Naive thymus-derived CD4-positive, alpha-beta T cell (primary cell): Measurements from ENCODE around the gene PCDHB10. TPM values are rescaled to one million over a fixed set of nuclear protein-coding genes. Genes with fewer than 3 reads are reported as not detected.
"Not testable (repeated sequence)": the region's sequence is repeated elsewhere in the genome, so short reads cannot be mapped to it uniquely, and the experiment has no call there.

Experiments used
- ATAC-seq: fragments of 150-1000 bp; cut with Tn5 transposase; 2 replicates; pipeline ENCODE4 v1.10.0; 2021; ENCODE audit warnings: mild to moderate bottlenecking, moderate library complexity
- CTCF ChIA-PET: fragments of 350-600 bp; sonication (Branson Sonifier 250); formaldehyde crosslinking; loops from one replicate; lab custom pipeline; 2021; ENCODE audit warnings: antibody characterized with exemption; lab: Charles Lee
- POLR2A ChIA-PET: fragments of 350-600 bp; sonication (Branson Sonifier 250); formaldehyde crosslinking; loops from one replicate; lab custom pipeline; 2021; ENCODE audit warnings: antibody characterized with exemption, inconsistent platforms; lab: Charles Lee
- DNase-seq, 9 donors: peaks; one replicate each; pipeline versions ENCODE4 v3.0.0 to v3.0.0-alpha.2; 2020 to 2022; ENCODE audit warnings: mixed read lengths in 1 of 9
- H3K27ac ChIP-seq: one replicate; pipeline ENCODE4 v1.7.0; 2013; ENCODE audit warnings: mild to moderate bottlenecking, low read depth, low read length, moderate library complexity
- H3K27me3 ChIP-seq, 2 donors: one replicate each; pipeline ENCODE4 v1.7.0; 2013; ENCODE audit warnings: low read length in 2 of 2, mild to moderate bottlenecking in 2 of 2, moderate library complexity in 2 of 2; ENCODE audit not compliant: control insufficient read depth in 2 of 2, insufficient read depth in 2 of 2
- H3K36me3 ChIP-seq, 3 experiments: 1 replicate in 2 of 3; 2 replicates in 1 of 3; pipeline ENCODE4 v1.7.0; 2013; ENCODE audit warnings: low read length in 3 of 3, mild to moderate bottlenecking in 3 of 3, moderate library complexity in 1 of 3; ENCODE audit not compliant: insufficient read depth in 3 of 3, control insufficient read depth in 2 of 3
- H3K4me1 ChIP-seq, 2 donors: one replicate each; pipeline ENCODE4 v1.7.0; 2013; ENCODE audit warnings: low read length in 2 of 2, mild to moderate bottlenecking in 2 of 2, moderate library complexity in 1 of 2; ENCODE audit not compliant: control insufficient read depth in 2 of 2, insufficient read depth in 2 of 2
- H3K4me3 ChIP-seq: 2 replicates; pipeline ENCODE4 v1.7.0; 2013; ENCODE audit warnings: mild to moderate bottlenecking, low read length
- H3K9me3 ChIP-seq, 3 experiments: 1 replicate in 2 of 3; 2 replicates in 1 of 3; pipeline ENCODE4 v1.7.0; 2013; ENCODE audit warnings: low read length in 3 of 3; ENCODE audit not compliant: control insufficient read depth in 2 of 3
- H3K27ac Mint-ChIP-seq, 9 donors: one replicate each; pipeline ENCODE4 v1.8.0; 2020 to 2022; ENCODE audit warnings: mixed read lengths in 9 of 9, mild to moderate bottlenecking in 8 of 9, moderate library complexity in 5 of 9, inconsistent platforms in 2 of 9
- H3K27me3 Mint-ChIP-seq, 5 donors: one replicate each; pipeline ENCODE4 v1.8.0; 2021 to 2022; ENCODE audit warnings: mixed read lengths in 5 of 5, mild to moderate bottlenecking in 1 of 5
- H3K36me3 Mint-ChIP-seq, 5 donors: one replicate each; pipeline ENCODE4 v1.8.0; 2020 to 2022; ENCODE audit warnings: mixed read lengths in 5 of 5, mild to moderate bottlenecking in 3 of 5, inconsistent platforms in 1 of 5
- H3K4me1 Mint-ChIP-seq, 7 donors: one replicate each; pipeline ENCODE4 v1.8.0; 2020 to 2022; ENCODE audit warnings: mixed read lengths in 7 of 7, mild to moderate bottlenecking in 3 of 7, inconsistent platforms in 1 of 7
- H3K4me3 Mint-ChIP-seq, 10 donors: one replicate each; pipeline ENCODE4 v1.8.0; 2020 to 2022; ENCODE audit warnings: mild to moderate bottlenecking in 10 of 10, mixed read lengths in 10 of 10, moderate library complexity in 6 of 10, inconsistent platforms in 2 of 10
- H3K9me3 Mint-ChIP-seq, 11 donors: one replicate each; pipeline ENCODE4 v1.8.0; 2020 to 2022; ENCODE audit warnings: mixed read lengths in 11 of 11, mild to moderate bottlenecking in 4 of 11, inconsistent platforms in 1 of 11, moderate library complexity in 1 of 11
- intact Hi-C, 2 donors: fragments of 100-400 bp; cut with micrococcal nuclease; formaldehyde crosslinking; loops; one replicate each; pipeline ENCODE4 v1.15.1; 2023
- polyA plus RNA-seq, 2 donors: library from polyadenylated mRNA; unstranded; fragments of 300-500 nt; fragmentation: Illumina TruSeq; gene quantifications; one replicate each; pipeline ENCODE4 v1.2.3, GENCODE V29; 2021
- total RNA-seq, 6 experiments: library from RNA in 5 of 6; stranded (reverse) in 5 of 6; gene quantifications; 1 replicate in 5 of 6; 2 replicates in 1 of 6; pipeline ENCODE4 v1.2.3 and lab custom pipeline; 2021 to 2026

Gene PCDHB10
- total and polyA plus RNA-seq, 7 experiments from 2014 or later = 0.12 TPM; not detected in 6

DNA sequence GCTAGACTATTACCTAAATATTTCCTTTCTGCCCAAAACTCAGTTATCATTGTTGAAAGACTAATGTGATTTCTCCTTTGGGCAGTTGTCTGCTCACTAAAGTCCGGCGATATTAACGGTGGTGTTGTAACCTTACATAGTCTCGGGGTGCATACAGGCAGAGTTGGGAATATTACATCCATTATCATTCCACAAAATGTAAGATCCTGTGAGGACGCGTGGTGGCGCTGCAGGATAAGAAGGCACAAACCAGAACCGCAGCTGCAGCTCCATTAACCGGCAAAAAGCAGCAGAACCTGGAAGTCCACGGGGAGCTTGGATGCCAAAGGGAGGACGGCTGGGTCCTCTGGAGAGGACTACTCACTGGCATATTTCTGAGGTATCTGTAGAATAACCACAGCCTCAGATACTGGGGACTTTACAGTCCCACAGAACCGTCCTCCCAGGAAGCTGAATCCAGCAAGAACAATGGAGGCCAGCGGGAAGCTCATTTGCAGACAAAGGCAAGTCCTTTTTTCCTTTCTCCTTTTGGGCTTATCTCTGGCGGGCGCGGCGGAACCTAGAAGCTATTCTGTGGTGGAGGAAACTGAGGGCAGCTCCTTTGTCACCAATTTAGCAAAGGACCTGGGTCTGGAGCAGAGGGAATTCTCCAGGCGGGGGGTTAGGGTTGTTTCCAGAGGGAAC, 21.6 kb downstream of the PCDHB10 start, which contains the start of gene PCDHB13:
Gene PCDHB13, plus strand, starts transcription at position 264 of the 684 bp plus-strand sequence. Its CDS starts 205 bp downstream, at position 469.
- peaks cover 0 to 12% (median 0%) of the 10 kb centered on the region in 3 experiments for H3K9me3 ChIP-seq
- H3K27me3 ChIP-seq, POLR2A ChIA-PET, H3K27ac ChIP-seq, CTCF ChIA-PET, H3K4me3 ChIP-seq, DNase-seq, H3K4me1 ChIP-seq, ATAC-seq, H3K4me1 Mint-ChIP-seq, H3K36me3 ChIP-seq, H3K27ac Mint-ChIP-seq, intact Hi-C loops: not testable (repeated sequence)
- Mint-ChIP-seq H3K27me3 (peaks cover 7 to 76% (median 72%) of the 10 kb centered on the region in 5 donors), H3K4me3 (peak within 1 kb of the TSS in 4 of 10 donors; percentile 19 to 55 (median 33)), H3K9me3 (peaks cover 7 to 73% (median 36%) of the 10 kb centered on the region in 11 donors), H3K36me3 (peaks cover 0 to 22% (median 0%) of the 10 kb centered on the region in 5 donors)

DNA sequence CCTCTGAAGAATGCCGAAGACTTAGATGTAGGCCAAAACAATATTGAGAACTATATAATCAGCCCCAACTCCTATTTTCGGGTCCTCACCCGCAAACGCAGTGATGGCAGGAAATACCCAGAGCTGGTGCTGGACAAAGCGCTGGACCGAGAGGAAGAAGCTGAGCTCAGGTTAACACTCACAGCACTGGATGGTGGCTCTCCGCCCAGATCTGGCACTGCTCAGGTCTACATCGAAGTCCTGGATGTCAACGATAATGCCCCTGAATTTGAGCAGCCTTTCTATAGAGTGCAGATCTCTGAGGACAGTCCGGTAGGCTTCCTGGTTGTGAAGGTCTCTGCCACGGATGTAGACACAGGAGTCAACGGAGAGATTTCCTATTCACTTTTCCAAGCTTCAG, 22.4 kb downstream of the PCDHB10 start:
- H3K36me3 ChIP-seq, H3K4me1 ChIP-seq, DNase-seq, H3K4me1 Mint-ChIP-seq, CTCF ChIA-PET, H3K27me3 ChIP-seq, H3K27ac Mint-ChIP-seq, H3K4me3 Mint-ChIP-seq, H3K4me3 ChIP-seq, H3K27ac ChIP-seq, intact Hi-C loops, POLR2A ChIA-PET, ATAC-seq: not testable (repeated sequence)
- Mint-ChIP-seq H3K27me3 (peaks cover 7 to 73% (median 70%) of the 10 kb centered on the region in 5 donors), H3K9me3 (peaks cover 10 to 73% (median 36%) of the 10 kb centered on the region in 11 donors), H3K36me3 (peaks cover 0 to 21% (median 0%) of the 10 kb centered on the region in 5 donors)
- H3K9me3 ChIP-seq = peaks cover 0 to 18% (median 0%) of the 10 kb centered on the region in 3 experiments

DNA sequence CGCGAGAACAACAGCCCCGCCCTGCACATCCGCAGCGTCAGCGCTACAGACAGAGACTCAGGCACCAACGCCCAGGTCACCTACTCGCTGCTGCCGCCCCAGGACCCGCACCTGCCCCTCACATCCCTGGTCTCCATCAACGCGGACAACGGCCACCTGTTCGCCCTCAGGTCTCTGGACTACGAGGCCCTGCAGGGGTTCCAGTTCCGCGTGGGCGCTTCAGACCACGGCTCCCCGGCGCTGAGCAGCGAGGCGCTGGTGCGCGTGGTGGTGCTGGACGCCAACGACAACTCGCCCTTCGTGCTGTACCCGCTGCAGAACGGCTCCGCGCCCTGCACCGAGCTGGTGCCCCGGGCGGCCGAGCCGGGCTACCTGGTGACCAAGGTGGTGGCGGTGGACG, 23.4 kb downstream of the PCDHB10 start:
- H3K36me3 ChIP-seq, H3K4me1 ChIP-seq, CTCF ChIA-PET, ATAC-seq, intact Hi-C loops, H3K27ac ChIP-seq, H3K4me3 ChIP-seq, H3K27me3 ChIP-seq, DNase-seq, H3K4me3 Mint-ChIP-seq, H3K4me1 Mint-ChIP-seq, POLR2A ChIA-PET: not testable (repeated sequence)
- peaks cover 0 to 19% (median 0%) of the 10 kb centered on the region in 3 experiments for H3K9me3 ChIP-seq
- peaks cover 2 to 77% (median 74%) of the 10 kb centered on the region in 5 donors for H3K27me3 Mint-ChIP-seq
- H3K36me3 Mint-ChIP-seq = peaks cover 0 to 26% (median 0%) of the 10 kb centered on the region in 5 donors
- H3K27ac Mint-ChIP-seq = peak overlapping the region in 1 of 9 donors; percentile 19
- peaks cover 11 to 74% (median 35%) of the 10 kb centered on the region in 11 donors for H3K9me3 Mint-ChIP-seq

DNA sequence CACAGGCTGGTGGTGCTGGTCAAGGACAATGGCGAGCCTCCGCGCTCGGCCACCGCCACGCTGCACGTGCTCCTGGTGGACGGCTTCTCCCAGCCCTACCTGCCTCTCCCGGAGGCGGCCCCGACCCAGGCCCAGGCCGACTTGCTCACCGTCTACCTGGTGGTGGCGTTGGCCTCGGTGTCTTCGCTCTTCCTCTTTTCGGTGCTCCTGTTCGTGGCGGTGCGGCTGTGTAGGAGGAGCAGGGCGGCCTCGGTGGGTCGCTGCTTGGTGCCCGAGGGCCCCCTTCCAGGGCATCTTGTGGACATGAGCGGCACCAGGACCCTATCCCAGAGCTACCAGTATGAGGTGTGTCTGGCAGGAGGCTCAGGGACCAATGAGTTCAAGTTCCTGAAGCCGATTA, 23.9 kb downstream of the PCDHB10 start:
- Mint-ChIP-seq H3K27me3 (peaks cover 2 to 77% (median 74%) of the 10 kb centered on the region in 5 donors), H3K9me3 (peaks cover 11 to 77% (median 33%) of the 10 kb centered on the region in 11 donors), H3K36me3 (peaks cover 0 to 29% (median 0%) of the 10 kb centered on the region in 5 donors)
- ATAC-seq, DNase-seq, H3K27ac ChIP-seq, POLR2A ChIA-PET, H3K27ac Mint-ChIP-seq, H3K4me3 Mint-ChIP-seq, intact Hi-C loops, CTCF ChIA-PET, H3K4me3 ChIP-seq, H3K36me3 ChIP-seq, H3K4me1 Mint-ChIP-seq, H3K27me3 ChIP-seq, H3K4me1 ChIP-seq: not testable (repeated sequence)
- peaks cover 0 to 19% (median 0%) of the 10 kb centered on the region in 3 experiments for H3K9me3 ChIP-seq

DNA sequence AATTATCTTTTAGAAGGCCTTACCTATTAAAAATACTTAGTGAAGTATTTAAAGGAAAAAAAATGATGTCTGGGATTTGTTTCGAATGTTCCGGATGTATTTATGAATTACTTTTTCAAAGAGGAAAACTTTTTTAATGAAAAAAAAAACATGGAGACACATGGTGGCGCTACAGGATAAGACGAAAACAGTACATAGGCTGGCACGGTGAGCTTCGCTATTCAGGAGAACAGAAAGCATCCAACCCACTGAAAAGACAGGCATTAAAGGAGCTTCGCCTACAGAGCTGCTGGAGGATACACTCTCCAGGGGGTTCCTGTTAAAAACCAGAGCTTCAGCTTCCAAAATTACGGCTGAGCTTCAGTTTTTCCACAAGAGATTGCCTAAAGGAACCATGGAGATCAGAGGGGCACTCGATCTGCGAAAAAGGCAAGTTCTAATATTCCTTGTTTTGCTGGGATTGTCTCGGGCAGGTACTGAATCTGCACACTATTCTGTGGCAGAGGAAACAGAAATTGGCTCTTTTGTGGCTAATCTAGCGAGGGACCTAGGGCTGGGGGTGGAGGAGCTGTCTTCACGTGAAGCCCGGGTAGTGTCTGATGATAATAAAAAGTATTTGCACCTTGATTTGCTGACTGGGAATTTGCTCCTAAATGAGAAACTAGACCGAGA, 31.1 kb downstream of the PCDHB10 start, which contains the start of gene PCDHB14:
Gene PCDHB14, plus strand, starts transcription at position 232 of the 672 bp plus-strand sequence. Its CDS starts 163 bp downstream, at position 395.
- Mint-ChIP-seq H3K9me3 (peaks cover 4 to 90% (median 28%) of the 10 kb centered on the region in 11 donors), H3K4me1 (peaks cover 0 to 9% (median 0%) of the 10 kb centered on the region in 7 donors), H3K4me3 (peak within 1 kb of the TSS in 5 of 10 donors; percentile 37 to 65 (median 52)), H3K27ac (no peak within 1 kb of the TSS), H3K36me3 (peaks cover 0 to 31% (median 0%) of the 10 kb centered on the region in 5 donors), H3K27me3 (peaks cover 2 to 83% (median 67%) of the 10 kb centered on the region in 5 donors)
- ChIA-PET POLR2A (interaction anchor here (0.7 kb wide), 1 partner anchor 64 kb away, joined by 5 read pairs; no protein-coding TSS in a partner anchor), CTCF (interaction anchor here (0.5 to 1.3 kb wide), 3 partner anchors 23 to 341 kb away, joined by 3 read pairs; no protein-coding TSS in a partner anchor)
- intact Hi-C loops = loop anchor here (1.0 kb wide), 2 partner anchors 335 to 341 kb away; no protein-coding TSS in a partner anchor
- Histone ChIP-seq H3K27ac (no peak within 1 kb of the TSS), H3K9me3 (peaks cover 0 to 20% (median 4%) of the 10 kb centered on the region in 3 experiments), H3K27me3 (peaks cover 0 to 5% of the 10 kb centered on the region in 2 donors), H3K4me1 (no peaks in the 10 kb centered on the region), H3K36me3 (no peaks in the 10 kb centered on the region), H3K4me3 (no peak within 1 kb of the TSS)
- ATAC-seq = no peak
- peak in 1 of 9 donors; percentile 7 for DNase-seq

DNA sequence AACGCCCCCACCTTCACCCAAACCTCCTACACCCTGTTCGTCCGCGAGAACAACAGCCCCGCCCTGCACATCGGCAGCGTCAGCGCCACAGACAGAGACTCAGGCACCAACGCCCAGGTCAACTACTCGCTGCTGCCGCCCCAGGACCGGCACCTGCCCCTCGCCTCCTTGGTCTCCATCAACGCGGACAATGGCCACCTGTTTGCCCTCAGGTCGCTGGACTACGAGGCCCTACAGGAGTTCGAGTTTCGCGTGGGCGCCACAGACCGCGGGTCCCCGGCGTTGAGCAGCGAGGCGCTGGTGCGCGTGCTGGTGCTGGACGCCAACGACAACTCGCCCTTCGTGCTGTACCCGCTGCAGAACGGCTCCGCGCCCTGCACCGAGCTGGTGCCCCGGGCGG, 32.7 kb downstream of the PCDHB10 start:
- H3K4me3 Mint-ChIP-seq, H3K27ac ChIP-seq, H3K4me1 Mint-ChIP-seq, ATAC-seq, H3K4me1 ChIP-seq, H3K9me3 ChIP-seq, intact Hi-C loops, H3K27ac Mint-ChIP-seq, H3K36me3 ChIP-seq, POLR2A ChIA-PET, H3K4me3 ChIP-seq, H3K27me3 ChIP-seq, CTCF ChIA-PET, DNase-seq: not testable (repeated sequence)
- peaks cover 0 to 21% (median 0%) of the 10 kb centered on the region in 5 donors for H3K36me3 Mint-ChIP-seq
- H3K27me3 Mint-ChIP-seq = peaks cover 2 to 76% (median 57%) of the 10 kb centered on the region in 5 donors
- H3K9me3 Mint-ChIP-seq = peaks cover 0 to 80% (median 26%) of the 10 kb centered on the region in 11 donors
